HG03520 (cell line): Measurements from ENCODE around the gene FAT2.
"Not testable (repeated sequence)": the region's sequence is repeated elsewhere in the genome, so short reads cannot be mapped to it uniquely, and the experiment has no call there.

Experiments
- ATAC-seq: cut with Tn5 transposase; IDR thresholded peaks from one replicate; pipeline ENCODE4 v1.9.1; 2021; ENCODE audit warnings: mild to moderate bottlenecking, moderate library complexity; ENCODE audit not compliant: unreplicated experiment

FAT2 gene

DNA sequence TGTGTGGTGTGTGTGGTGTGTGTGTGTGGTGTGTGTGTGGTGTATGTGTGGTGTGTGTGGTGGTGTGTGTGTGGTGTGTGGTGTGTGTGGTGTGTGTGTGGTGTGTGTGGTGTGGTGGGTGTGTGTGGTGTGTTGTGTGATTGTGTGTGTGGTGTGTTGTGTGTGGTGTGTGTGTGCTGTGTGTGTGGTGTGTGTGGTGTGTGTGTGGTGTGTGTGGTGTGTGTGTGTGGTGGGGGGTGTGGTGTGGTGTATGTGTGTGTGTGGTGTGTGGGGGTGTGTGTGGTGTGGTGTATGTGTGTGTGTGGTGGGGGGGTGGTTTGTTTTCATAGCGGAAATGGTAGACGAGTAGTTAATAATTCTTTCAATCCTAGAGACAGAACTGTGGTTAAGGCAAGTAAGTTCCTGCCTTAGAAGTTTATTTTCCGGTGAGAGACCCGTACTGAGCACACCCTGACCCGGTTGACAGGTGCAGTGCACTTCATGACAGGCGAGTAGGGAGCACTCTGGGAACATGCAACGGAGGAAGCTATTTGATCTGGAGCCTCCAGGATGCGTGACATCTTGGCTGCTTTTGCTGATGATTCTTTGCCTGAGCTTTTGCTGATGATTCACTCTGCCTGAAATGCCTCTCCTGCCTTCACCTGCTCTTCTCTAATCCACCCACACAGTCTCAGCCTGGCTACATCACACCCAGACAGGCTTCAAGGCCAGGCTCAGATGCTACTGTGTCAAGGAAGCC lies 21.7 kb upstream of the FAT2 start:
- ATAC-seq = peak; percentile 75

DNA sequence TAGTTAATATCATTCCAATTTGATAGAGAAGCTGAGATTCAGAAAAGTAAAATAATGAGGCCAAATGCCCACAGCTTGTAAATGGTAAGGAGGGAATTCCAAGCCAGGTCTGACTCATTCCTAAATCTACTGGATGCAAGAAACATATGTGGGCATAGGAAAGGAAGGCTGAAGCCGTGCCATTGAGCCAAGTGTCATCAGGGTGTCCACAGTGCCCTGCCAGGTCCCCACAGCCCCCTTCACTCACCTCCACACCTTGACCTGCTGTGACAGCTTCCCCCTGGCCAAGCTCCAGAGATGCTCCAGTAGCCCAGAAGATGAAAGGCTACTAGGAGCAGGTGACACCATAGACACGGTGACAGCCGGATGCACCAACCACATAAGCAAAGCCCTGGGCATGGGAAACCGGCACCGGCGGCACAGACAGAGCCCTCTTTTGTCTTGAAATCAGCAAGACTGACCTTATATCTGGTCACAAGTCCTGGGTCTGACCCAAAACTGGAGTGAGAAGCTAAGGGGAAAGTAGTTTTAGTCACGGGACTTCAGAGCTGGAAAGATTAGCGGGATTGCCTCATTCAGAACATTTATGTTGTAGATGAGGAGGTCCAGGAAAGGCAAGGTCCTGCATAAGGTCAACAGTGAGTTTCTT lies 20.1 kb upstream of the FAT2 start:
- no peak for ATAC-seq

DNA sequence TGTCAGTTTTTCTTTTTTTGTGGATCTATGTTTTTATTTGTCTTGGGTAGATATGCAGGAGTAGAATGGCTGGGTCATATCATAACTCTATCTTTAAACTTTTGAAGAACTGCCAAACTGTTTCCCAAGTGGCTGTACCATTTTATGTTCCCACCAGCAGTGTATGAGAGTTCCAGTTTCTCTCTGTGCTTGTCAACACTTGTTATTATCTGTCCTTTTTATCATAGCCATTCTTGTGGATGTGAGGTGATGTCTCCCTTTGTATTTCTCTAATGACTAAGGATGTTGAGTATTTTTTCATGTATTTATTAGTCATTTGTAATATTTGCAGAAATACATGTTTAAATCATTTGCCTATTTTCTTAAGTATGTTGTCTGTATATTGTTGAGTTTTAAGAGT lies 17.4 kb upstream of the FAT2 start:
- no peak for ATAC-seq

DNA sequence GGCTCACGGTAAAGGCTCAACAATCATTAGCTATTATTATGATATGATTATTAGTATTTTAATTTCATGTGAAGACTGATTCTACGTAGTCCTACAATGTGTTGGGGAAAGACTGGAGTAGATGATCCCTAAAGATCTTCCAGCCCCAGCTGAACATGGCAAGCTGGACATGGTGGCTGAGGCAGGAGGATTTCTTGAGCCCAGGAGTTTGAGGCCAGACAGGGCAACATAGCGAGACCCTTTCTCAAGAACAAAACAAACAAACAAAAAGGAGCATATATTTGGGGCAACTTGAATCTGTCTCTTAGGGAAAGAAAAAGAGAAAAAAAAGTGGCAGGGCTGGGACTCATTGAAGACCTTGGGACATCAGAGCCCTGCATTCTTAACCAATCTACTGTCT lies 16.2 kb upstream of the FAT2 start:
- no peak for ATAC-seq

DNA sequence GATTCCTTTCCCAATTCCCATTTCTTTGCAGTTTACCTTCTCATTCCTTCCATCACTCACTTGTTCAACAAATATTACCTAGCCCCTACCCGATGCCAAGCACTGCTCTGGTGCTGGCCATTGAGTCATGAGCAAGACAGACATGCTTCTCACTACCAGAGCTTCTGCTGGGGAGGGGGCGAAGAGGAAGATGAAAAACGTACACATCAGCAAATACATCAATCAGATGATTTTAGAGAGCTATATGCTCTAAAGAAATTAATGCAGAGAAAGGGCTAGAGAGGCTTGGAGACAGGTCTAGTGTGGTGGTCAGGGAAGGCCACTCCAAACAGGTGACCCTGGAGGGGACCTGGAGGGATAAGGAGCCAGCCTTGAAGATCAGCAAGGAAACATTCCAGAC lies 14.4 kb upstream of the FAT2 start:
- no peak for ATAC-seq

DNA sequence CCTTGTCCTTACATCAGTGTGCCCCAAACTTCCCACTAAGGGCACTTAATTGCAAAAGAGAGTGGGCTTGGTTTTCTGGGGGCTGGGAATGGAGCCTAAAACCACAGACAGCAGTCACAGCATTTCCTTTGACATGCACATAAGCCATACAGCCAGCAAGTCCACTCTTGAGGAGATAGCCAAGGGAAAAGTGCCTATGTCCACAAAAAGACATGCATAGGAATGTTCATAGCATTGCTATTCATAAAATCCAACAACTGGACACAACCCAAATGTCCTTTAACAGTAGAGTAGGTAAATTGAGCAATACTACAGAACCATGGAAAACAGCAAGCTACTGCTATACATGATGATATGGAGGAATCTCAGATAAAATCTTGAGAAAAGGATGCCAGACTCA lies 11.7 kb upstream of the FAT2 start:
- no peak for ATAC-seq

DNA sequence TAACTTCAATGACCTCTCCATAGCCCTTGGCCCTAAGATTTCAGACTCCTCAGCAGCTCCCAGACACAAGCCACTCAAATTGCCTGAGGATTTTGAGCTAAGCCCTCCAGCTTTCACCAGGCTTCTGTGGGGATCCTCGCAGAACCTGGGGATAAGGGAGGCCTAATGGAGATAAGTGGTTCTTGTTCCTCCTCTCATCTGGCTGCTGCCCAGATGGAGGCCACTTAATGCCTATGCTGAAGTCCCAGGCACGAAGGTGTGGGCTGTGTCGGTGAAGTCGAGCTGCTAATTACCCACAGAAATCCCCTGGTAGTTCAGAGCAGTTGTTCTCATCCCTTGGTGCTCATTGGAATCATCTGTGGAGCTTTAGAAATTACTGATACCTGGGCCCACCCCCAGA lies 10.3 kb upstream of the FAT2 start:
- ATAC-seq = no peak

DNA sequence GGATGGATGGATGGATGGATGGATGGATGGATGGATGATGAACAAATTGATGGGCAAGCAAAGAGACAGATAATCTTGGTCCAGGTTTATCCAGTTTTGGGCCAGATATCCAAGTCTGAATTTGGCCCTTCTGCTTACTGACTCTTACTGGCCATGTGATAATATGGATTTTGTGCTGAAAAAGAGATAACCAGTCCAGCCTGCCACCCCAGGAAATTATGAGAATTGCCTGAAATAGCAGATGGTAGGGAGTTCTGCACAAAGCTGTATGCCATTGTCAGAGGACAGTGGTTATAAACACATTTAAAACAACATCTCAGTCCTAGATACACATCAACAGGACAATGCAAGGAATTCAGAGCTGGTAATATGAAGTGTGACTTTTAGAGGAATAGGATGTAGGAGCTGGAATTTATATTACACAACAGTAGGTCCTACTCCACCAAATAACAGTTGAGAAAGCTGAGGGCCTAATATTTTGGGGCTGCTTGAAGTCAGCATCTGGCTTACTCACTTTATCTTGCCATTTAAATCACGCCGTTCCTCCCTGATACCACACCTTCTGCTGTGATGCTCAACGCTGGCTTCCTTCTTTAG lies 9.0 kb upstream of the FAT2 start:
- no peak for ATAC-seq

DNA sequence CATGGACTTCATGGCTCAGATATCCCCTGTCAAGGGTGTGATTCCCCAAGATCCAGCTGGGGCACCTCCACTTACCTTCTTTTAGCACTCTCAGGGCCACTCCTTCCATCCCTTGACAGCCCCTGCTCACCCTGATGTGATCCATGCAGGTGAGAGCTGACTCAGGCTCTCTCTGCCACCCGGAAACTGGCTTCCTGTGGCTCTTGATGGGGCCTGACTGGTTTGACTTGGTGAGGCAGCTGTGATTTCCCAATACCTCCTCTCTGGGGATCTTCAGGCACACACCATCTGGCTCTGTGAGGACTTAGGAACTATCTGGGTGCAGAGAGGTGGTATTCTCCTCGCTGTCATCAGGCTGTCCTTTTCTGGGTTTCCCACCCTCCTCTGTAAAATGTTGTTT lies 7.9 kb upstream of the FAT2 start:
- ATAC-seq = no peak

DNA sequence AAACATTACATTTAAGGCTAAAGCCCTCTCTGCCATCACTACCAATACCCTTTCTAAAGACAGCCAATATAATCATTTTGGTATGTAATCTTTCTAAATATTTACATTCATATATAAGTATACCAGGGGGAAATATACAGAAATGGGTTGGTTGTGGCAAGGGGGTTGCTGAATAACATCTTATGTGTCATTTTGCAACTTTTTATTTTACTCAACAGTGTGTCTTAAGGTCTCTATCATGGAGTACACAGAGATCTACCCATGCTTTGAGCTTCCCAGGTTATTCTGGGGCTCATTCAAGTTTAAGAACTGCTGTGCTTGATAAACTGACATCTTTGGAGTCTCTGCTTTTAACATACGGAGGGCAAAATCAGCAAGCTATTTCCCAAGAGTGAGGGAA lies 7.4 kb upstream of the FAT2 start:
- ATAC-seq = no peak

DNA sequence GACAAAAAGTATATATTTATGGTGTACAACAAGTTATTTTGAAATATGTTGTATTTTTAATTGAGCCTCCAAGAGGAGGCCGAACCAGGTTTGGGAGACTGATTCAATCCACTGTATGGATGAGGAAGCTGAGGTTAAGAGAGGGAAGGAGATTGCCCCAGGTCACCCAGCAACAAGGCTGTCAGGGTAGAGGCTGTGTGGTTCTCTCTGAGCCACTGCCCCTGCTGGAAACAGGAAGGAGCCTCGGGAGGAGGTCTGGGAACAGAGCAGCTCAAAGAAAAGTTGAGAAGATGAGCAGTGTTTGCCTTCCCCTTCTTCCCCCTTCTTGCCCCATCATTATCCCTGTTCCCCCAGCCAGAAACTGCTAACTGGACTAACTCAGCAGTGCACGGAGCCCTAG lies 6.6 kb upstream of the FAT2 start:
- no peak for ATAC-seq

DNA sequence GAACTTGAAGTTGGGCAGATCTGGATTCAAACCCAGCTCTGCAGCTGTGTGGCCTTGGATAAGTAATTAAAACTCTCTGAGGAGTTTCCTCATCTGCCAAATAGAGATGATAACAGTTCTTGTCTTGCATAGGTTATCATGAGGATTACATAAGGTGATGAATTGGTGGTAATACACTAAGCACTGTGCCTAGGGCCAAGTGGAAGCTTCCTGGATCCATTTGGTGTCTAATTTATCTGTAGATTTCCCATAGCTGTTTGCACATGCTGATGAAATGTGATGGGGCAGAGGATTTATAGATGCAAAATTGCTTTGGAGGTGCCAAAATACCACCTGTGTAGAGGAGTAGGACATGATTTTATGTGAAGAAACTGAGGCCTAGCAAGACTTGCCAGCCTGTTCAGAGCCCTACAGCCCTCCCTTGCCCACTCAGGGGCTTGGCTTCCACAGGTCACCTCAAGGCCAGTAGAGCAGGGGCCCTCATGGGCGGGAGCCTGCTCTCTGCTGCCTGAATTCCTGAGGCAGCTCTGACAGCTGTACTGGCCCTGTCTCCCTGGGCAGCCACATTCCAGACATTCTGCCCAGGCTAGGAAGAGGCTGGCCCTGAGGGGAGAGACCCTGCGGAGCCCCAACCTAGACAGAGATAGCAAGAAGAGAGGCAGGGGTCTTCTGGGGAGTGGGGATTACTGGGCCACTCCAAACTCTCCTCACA lies 5.9 kb upstream of the FAT2 start:
- ATAC-seq = no peak

DNA sequence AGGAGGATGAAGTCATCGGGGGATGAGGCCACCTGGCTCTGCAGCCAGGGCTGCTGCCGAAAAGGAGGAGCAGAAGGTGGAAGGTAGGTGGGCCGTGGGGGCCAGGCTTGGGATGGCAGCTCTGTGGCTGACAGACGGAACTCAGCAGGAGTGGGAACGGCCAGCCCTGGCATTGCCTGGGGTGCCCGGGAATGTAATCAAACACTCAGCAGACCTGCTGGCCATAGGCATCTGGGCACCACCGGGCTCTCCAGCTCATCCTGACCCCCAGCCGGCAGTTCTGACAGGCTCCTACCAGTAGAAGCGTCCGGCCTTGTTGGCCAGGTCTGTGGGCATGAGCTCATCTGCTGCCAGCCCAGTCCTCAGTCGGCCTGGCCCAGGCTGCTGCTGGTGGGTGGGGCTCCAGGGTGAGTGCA lies 4.3 kb upstream of the FAT2 start:
- ATAC-seq = no peak

DNA sequence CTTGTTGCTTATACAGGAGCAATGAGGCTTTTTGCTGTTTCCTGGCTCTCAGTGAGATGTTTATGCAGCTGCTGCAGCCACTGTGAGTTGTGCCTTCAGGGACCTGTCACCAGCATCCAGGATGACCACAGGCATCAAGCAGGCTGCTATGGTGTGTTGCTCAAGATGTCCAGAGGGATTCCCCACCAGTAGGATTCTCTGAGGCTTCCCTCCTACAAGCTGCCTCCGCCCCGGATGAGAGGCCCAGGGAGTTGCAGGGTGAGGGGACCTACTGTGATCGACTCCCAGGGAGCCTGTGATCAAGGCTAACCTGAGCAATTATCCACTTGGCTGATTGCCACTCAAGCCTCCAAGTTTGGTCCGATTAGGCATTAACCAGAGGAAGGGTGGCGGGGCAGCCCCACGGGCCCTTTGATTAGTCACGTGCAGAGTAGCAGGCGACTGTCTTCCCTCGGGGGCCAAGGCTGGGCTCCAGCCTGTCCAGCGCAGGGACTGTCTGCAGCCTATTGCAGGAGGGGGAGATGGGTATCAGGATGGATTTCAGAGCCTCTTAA lies 1.8 kb upstream of the FAT2 start:
- no peak for ATAC-seq

DNA sequence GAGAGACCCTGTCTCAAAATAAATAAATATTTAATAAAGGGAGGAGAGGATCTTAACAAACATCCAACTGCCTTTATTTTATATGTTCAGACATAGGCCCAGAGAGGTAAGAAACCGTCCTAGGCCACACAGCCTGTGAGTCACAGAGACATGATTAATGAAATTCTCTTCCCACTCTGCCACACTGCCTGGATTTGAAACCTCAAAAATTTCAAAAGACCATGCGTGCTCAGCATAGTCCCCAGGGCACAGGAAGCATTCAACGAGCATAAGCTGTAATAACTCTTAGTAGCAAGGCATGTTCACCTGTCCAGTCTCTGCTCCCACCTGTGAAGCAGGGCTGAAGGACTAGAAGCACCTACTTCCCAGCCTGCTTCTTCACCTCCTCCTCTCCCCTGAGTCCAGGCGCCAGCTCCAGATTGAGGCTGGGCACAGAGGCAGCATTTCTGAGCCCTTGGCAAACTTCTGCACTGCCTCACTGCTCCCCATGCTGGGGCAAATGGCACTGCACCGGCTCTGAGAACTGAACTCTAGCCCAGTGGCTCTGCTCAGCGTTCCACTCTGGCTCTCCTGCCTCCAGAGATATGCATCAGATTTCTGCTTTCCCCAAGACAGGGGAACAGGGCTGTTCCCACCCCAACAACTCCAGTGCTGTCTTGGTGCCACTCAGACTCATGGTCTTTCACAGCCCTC lies 1.1 kb downstream of the FAT2 start:
- no peak for ATAC-seq

DNA sequence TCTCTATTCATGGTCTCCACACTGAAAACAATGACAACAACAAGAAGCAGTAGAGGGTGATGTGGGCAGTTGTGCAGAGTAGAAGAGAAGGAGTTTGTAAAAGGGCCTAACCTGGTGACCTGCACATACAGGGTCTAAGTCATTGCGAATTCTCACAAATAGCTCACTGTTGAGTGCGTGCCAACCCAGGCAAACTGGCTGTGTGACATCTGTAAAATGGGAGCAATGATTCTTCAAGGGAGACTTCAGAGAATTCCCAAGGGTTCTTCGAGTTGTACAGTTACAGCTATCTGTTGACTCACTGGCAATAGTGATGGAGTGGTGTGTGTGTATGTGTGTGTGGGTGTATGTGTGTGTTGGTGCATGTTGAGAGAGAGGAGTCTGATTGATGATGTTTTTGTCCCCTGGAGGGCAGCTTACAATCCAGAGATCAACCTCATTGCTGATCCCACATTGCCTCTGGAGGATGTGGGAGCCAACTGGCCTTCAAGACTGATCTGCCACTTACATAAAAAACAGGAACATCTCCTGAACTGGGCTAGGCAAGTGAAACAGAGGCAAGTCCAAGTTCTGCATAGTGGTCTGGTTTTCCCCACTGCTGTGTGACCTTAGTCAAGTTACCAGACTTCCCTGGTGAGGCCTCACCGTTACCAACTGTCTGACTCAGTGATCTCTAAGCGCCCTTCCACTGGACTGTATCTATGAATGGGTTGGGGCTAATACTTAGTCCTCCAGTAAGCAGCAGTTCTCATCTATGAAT lies 3.2 kb downstream of the FAT2 start:
- ATAC-seq = no peak

DNA sequence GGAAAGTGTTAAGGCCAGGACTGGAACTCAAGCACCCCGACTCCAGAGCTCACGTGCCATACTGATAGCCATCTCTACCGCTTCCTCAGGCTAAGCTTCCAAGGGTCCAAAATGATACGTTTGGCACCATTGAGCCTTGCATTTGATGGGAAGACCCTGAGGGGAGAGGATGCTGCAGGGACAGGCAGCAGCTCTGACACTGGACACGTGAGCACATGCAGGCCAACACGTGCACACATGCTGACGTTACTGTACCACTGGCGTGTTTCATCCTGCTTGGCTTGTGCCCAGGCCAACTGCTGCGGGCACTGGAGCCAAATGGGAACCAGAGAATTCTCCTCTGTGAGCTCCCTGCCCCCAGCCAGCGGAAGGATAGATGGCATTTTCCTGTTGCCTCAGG lies 5.2 kb downstream of the FAT2 start:
- ATAC-seq = no peak

DNA sequence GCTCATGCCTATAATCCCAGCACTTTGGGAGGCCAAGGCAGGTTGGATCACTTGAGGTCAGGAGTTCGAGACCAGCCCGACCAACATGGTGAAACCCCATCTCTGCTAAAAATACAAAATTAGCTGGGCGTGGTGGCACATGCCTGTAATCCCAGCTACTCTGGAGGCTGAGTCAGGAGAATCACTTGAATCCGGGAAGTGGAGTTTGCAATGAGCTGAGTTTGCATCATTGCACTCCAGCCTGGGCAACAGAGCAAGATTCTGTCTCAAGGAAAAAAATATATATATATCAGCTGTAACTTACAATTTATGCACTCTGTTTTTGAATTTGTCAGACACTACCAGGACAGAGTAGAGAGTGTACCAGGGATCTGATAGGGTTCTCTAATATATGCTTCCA lies 5.8 kb downstream of the FAT2 start:
- ATAC-seq = not testable (repeated sequence)

DNA sequence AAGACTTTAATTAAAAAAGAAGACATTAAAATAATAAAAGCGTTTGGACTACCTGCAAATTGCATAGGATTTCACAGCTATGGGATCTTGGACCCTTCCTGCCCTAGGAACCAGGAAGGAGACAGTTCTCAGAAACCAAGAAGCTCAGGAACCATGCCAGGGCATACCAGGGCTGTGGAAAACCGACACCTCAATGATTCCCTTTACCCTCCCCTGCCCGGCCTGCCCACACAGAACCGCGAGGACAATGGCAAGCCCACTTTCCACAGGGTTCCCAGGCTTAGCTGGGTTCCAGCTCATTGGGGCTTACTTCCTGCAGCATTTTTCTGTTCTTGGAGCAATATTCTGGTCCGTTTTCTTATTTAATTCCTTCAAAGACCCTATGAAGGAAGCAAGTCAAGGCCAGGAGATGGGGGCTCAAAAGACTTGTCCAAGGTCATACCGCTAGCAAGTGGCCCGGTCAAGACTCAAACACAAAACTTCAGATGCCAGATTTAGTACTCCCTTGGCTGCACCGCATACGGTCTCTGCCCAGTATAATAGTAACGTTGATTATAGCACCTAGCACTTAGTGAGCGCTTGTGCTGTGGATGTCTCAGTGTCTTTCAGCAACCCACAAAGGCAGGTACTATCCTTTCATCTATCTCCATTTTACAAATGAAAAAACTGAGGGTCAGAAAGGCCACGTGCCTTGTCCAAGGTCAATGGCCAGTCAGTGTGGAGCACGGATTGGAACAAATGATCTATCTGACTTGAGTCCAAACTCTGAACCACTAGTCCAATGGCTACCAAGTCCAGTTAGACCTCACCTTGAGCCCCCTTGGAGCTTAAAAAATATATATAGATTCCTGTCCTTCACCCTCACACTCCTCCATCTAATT lies 6.8 kb downstream of the FAT2 start:
- ATAC-seq = no peak
